T-helper 22 cell (primary cell): ENCODE results near the gene PLCXD1.
"Not testable (repeated sequence)": the region's sequence is repeated elsewhere in the genome, so short reads cannot be mapped to it uniquely, and the experiment has no call there.

Source experiments
- DNase-seq: peaks from one replicate; pipeline ENCODE4 v3.0.0-alpha.2; 2020; ENCODE audit warnings: low read depth

The PLCXD1 gene

GRCh38 chrX:262381-262909, 18.7 kb upstream of the PLCXD1 start:
- DNase-seq: no peak

- not testable (repeated sequence) for DNase-seq
Observed at GRCh38 chrX:264006-264405, 17.2 kb upstream of the PLCXD1 start.

GRCh38 chrX:264634-265455, 16.3 kb upstream of the PLCXD1 start:
- DNase-seq: no peak

GRCh38 chrX:265502-265901, 15.7 kb upstream of the PLCXD1 start:
- DNase-seq: no peak

- no peak for DNase-seq
Observed at GRCh38 chrX:267771-268261, 13.4 kb upstream of the PLCXD1 start.

- DNase-seq: no peak
Observed at GRCh38 chrX:270848-271367, 10.3 kb upstream of the PLCXD1 start.

- DNase-seq: no peak
Observed at GRCh38 chrX:274904-275475, 6.2 kb upstream of the PLCXD1 start.

GRCh38 chrX:275476-275966, 5.7 kb upstream of the PLCXD1 start:
- DNase-seq: no peak

- DNase-seq: peak; percentile 33
Observed at GRCh38 chrX:275967-276580, 5.1 kb upstream of the PLCXD1 start.

- no peak for DNase-seq
Observed at GRCh38 chrX:276581-277201, 4.5 kb upstream of the PLCXD1 start.

- not testable (repeated sequence) for DNase-seq
Observed at GRCh38 chrX:279757-280604, 1.2 kb upstream of the PLCXD1 start.

GRCh38 chrX:280722-281121, 459 bp upstream of the PLCXD1 start:
- DNase-seq: not testable (repeated sequence)

GRCh38 chrX:282000-282681, 960 bp downstream of the PLCXD1 start:
- not testable (repeated sequence) for DNase-seq

- DNase-seq: peak; percentile 83
Observed at GRCh38 chrX:283115-283845, 2.1 kb downstream of the PLCXD1 start.

- DNase-seq: no peak
Observed at GRCh38 chrX:285076-285677, 4.0 kb downstream of the PLCXD1 start.

GRCh38 chrX:287670-288069, 6.5 kb downstream of the PLCXD1 start:
- DNase-seq: no peak

- DNase-seq: no peak
Observed at GRCh38 chrX:288561-288991, 7.4 kb downstream of the PLCXD1 start.

GRCh38 chrX:290476-291166, 9.4 kb downstream of the PLCXD1 start:
- no peak for DNase-seq
